Measurements from ENCODE around the gene EPB41L3.
"Not testable (repeated sequence)": the region's sequence is repeated elsewhere in the genome, so short reads cannot be mapped to it uniquely, and the experiment has no call there.

Gene EPB41L3
- total RNA-seq, result 0 to 0.16 (median 0.14) reads per million in 3 experiments

GRCh38 chr18:5543773-5544389, at the start of gene EPB41L3:
Gene EPB41L3, minus strand, starts transcription at chr18:5543997. Its CDS starts 54,814 bp downstream, at chr18:5489183.
- DNase-seq, result no peak

DNA sequence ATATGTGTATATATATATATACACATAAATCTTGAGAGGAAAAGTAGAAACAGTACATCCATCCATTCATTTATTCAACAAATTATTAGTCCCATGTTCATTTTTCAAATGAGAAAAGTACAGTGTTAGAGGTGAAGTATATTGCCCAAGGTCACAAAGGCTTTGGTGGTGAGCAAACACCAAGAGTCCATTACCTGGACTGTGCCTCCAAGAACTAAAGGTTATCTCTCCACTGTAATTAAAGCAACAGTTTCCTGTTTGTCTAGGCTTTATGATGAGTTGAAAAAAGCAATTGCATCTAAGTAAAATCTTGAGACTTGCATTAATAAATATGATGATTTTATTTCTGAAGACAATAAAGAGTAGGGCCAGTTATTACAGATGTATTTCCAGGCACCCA, 44.7 kb upstream of the EPB41L3 start:
- no peak for DNase-seq

GRCh38 chr18:5585653-5586052, 41.9 kb upstream of the EPB41L3 start:
- no peak for DNase-seq

DNA sequence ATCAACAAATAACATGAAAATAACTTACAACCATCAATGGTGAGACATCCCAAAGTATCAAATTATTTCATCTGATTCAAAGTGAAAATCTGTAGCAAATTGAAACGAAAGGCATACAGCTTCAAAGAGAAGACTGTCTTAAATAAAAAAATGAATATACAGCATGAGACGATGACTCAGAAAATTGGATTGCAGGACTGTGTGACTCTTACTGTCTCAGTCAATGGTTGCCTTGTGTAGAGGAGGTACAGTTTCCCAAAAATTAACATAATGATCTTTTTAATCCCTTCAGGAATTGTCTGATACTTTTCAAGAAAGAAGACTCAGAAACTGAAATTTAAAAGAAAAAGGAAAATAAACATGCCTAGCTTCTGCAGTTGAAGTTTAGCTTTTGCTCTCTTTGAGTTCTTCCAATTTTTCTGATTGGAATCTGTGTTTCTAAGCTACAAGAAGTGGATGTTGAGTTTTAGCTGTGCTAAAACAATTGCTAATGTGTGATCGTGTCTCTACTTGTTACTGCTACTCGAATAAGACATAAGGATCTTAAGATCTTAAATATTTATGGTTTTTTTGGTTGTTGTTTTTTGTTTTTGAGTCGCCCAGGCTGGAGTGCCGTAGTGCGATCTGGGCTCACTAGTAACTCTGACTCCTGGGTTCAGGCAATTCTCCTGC, 41.1 kb upstream of the EPB41L3 start:
- no peak for DNase-seq

GRCh38 chr18:5582849-5583681, 39.3 kb upstream of the EPB41L3 start:
- DNase-seq, result no peak

DNA sequence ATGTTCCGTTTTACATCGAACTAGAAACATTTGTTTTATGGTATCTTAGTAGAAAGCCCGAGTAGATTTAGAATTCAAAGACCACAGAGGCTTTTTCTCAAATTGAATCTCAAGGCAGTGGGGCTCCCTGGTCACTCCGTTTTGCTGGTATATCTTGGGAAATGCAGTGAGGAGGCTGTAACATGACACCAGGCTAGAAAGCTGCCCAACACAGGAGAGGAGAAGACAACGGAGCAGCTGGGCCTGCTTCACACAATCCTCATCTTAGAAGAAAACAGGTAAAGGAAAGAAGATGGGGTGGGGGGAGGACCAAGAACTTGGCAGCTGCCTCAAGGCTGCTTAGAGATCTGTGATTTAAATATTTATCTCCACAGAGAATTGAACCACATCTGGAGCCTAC, 38.3 kb upstream of the EPB41L3 start:
- no peak for DNase-seq

- DNase-seq, result no peak
These were observed 31.0 kb upstream of the EPB41L3 start for GRCh38 chr18:5574843-5575242.

- DNase-seq, result no peak
These were observed 27.9 kb upstream of the EPB41L3 start for GRCh38 chr18:5571666-5572065.

DNA sequence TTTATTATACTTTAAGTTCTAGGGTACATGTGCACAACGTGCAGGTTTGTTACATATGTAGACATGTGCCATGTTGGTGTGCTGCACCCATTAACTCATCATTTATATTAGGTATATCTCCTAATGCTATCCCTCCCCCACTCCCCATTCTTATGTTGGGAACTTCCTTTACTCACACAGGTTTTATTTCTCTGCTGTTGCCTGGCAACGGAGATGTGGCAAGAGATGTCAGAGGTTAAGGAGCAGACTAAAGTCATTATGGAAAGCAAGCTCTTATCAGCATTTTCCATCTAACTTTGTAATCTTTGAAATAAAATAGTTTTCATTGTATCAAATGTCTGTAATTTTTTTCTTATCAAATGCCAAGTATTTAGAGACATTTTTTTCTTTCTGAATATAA, 26.8 kb upstream of the EPB41L3 start:
- not testable (repeated sequence) for DNase-seq

DNA sequence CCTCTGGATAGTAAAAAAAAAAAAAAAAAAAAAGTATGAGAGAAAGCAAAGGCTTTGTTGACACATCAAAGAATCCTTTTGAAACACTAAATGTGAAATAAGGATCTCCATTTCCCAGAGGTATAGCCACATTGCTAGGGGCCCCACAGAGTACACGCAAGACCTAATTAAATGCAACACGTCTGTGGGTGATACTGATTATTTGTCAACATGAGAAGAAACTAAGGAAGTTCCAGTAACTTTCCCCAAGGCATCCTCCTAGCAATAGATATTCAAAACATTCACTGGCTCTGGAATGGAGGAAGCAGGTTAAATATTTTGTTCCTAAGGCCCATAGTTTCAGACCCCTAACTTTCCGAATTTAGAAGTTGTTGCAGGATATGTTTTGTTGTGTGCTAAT, 24.6 kb upstream of the EPB41L3 start:
- DNase-seq, result no peak

DNA sequence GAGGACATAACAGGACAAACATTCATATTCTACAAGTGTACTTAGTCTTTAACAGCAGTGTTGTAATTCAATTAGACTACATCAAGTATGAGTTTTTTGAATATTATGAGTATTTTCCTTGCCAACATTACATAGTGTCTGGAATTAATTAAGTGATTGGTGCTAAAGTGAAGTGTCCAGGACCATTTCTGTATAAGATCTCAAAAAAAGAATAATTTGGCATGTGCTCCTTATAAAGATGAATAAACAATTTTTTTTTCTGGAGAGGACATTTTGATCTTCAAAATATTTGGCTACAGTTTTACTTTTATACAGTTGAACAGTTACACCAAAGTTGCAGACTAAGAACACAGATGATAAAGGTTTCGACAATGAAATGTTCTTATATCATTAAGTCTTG, 15.1 kb upstream of the EPB41L3 start:
- no peak for DNase-seq

- DNase-seq, result no peak
These were observed 12.6 kb upstream of the EPB41L3 start for GRCh38 chr18:5556310-5556974.

DNA sequence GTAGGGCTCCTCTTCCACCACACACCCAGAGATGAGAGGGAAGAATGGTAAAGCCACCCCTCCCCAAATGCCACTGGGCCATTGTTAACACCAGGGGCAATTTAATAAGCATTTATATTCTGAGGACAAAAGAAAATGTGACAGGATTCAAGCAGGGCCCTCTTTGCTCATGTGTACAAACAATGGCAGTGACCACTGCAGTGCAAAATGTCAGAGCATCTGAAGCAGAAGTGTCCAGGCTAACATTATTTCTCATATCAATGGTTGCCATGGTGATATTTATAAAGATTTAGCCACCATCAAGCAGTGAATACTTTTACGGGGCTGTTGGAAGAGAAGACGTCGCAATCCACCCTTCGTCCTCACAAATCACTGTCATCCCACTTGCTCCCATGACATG, 10.8 kb upstream of the EPB41L3 start:
- DNase-seq, result no peak

DNA sequence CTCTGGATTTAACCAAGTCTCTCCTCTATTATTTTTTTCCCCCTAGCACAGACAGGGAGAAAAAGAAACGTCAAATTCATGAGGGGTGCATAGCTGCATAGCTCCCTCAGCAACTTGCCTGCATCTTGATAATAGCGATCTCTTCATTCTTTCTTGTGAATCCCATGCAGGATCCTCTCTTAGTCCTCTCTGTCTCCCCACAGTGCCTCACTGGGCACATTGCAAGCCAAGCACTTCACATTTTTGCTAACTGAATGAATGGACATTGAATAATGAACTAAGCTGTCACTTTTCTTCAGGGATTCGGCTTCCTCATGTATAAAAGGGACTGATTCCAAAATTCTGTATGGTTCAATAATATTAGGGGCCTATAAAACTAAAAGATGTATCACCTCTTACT, 2.9 kb upstream of the EPB41L3 start:
- no peak for DNase-seq

DNA sequence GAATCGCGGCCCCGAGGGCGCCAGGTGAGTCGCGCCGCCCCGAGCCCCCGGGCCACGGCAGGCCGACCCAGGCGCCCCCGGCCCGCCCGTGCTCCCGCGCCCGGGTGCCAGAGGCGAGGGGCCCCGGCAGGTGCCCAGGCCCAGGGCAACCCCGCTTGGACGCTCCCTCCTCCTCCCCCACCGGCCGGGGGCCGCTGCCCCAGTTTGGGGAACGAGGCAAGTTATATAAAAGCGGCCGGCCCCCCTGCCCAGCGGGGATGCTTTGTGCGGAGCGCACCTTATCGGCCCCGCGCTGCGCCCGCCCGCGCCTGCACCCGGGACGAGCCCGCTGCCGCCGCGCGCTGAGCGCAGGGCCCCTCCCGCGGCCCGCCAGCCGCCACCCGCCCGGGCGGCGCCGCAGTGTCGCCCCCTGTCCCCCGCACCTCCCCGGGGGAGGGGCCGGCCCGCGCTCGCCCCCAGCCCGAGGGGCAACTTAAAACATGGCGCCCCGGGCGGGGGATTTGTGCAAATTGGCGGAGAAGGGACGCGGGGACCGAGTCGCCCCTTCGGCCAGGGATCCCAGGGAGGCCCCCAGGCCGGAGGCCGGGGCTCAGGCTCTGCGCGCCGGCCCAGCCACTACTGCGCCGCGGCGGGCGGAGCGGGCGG, 639 bp downstream of the EPB41L3 start:
- DNase-seq, result no peak

GRCh38 chr18:5542515-5543035, 1.2 kb downstream of the EPB41L3 start:
- no peak for DNase-seq

GRCh38 chr18:5541644-5542043, 2.2 kb downstream of the EPB41L3 start:
- no peak for DNase-seq

DNA sequence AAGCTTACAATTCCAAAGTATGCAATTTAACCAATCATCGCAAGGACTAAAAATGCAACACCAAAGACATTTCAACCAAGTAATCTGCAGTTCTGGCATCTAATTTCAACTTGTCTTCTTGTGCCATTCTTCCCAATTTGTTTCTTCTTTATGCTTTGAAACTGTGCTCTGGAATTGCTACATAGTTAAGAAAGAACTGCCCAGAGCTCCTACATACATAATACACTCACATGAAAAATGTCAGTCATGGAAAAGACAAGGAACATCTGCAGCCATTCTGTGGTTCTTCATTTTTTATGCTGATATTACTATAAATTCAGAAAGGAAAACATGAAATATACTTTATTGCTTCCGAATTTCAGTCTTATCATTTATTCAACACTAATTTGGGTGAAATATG, 4.4 kb downstream of the EPB41L3 start:
- DNase-seq, result no peak

- no peak for DNase-seq
These were observed 5.3 kb downstream of the EPB41L3 start for GRCh38 chr18:5538544-5538943.

DNA sequence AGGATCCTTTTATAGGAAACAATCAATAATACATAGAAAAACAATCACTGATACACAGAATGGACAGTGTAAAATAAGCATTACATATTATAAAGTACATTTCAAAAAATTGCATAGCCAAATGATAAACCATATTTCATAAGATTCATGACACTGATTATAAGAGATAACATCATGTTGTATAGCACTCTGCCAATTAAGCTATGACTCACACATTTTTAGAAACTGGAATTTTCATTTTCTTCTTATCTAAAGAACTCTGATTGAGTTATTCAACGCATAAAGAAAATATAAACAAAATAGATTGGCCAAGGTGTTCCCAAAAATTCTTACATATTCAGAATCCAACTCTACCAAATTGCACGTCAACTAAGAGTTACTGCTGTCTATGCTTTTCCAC, 5.9 kb downstream of the EPB41L3 start:
- DNase-seq, result no peak

- DNase-seq, result no peak
These were observed 9.0 kb downstream of the EPB41L3 start for GRCh38 chr18:5534845-5535244.

DNA sequence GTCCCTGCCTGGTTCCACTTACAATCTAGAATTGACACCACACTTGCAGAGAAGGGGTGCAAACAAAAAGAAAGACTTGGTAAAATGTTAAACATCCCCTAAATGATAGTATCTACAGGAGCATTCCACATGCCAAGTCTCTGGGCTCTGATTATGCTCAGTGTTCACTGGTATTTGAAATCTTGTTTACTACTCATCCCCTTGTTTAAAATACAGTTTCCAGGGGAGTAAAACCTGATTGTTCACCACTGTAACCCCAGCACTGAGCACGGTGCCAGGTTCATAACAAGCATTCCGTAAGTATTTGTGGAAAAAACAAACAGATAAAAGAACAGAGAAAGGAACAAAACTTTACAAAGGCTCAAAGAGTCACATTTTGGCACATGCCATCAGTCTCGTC, 11.7 kb downstream of the EPB41L3 start:
- no peak for DNase-seq
